HCT116 (cell line): Measurements from ENCODE around the gene PSTPIP2. TPM values are rescaled to one million over a fixed set of nuclear protein-coding genes. Genes with fewer than 3 reads are reported as not detected.

Source experiments
- ATAC-seq: fragments of 200-7000 bp; cut with Tn5 transposase; 2 replicates; pipeline ENCODE4 v1.9.1; 2020; ENCODE audit warnings: mild to moderate bottlenecking, moderate library complexity
- BruUV-seq: library from RNA; stranded (reverse); fragments of 400-500 nt; replicated peaks from 2 replicates; lab custom pipeline; 2021; lab: Mats Ljungman, UMichigan
- CTCF ChIA-PET: fragments of 300-600 bp; sonication (Branson Sonifier 250); formaldehyde crosslinking; loops from one replicate; lab custom pipeline; 2021; ENCODE audit warnings: antibody characterized with exemption; lab: Charles Lee
- POLR2A ChIA-PET: fragments of 300-600, 350-600 bp; sonication (Branson Sonifier 250); formaldehyde crosslinking; loops from one replicate; lab custom pipeline; 2021; ENCODE audit warnings: antibody characterized with exemption; lab: Charles Lee
- RAD21 ChIA-PET, 2 experiments: fragments of 300-600 bp; sonication (Branson Sonifier 250); formaldehyde crosslinking; loops; one replicate each; lab custom pipeline; 2023; ENCODE audit warnings: low total read pairs in 2 of 2; ENCODE audit not compliant: uncharacterized antibody in 2 of 2, unreplicated experiment in 2 of 2, low non-redundant PET in 1 of 2; lab: Charles Lee
- DNase-seq: peaks from one replicate; pipeline ENCODE4 v3.0.0-alpha.2; 2010; ENCODE audit warnings: low read depth, low spot score
- H2AFZ ChIP-seq: fragments of 200-600 bp; shearing (Covaris generic), sonication (generic); 2 replicates; pipeline ENCODE4 v1.6.1; 2017; ENCODE audit warnings: low read depth, mixed run types, mixed read lengths, antibody characterized with exemption, low read length; ENCODE audit not compliant: poor library complexity, severe bottlenecking
- H3K27ac ChIP-seq: 2 replicates; pipeline ENCODE4 v1.5.1; 2012; ENCODE audit warnings: low read depth, low read length
- H3K27me3 ChIP-seq: fragments of 200-600 bp; sonication (generic); 2 replicates; pipeline ENCODE4 v1.6.1; 2016; ENCODE audit warnings: mixed run types, low read length, mixed read lengths; ENCODE audit not compliant: insufficient read depth
- H3K36me3 ChIP-seq, 2 experiments: fragments of 200-500 bp in 1 of 2; fragments of 200-600 bp in 1 of 2; sonication (Bioruptor generic) in 1 of 2; sonication (generic) in 1 of 2; 2 replicates each; pipeline versions ENCODE4 v1.5.1 to v1.6.1; 2014 to 2016; ENCODE audit warnings: low read length in 2 of 2, inconsistent platforms in 1 of 2, mixed read lengths in 1 of 2, mixed run types in 1 of 2; ENCODE audit not compliant: insufficient read depth in 2 of 2, control insufficient read depth in 1 of 2
- H3K4me1 ChIP-seq, 2 experiments: fragments of 200-600 bp in 1 of 2; sonication (generic) in 1 of 2; 2 replicates each; pipeline versions ENCODE4 v1.5.1 to v1.6.1; 2012 to 2017; ENCODE audit warnings: low read length in 2 of 2, inconsistent platforms in 1 of 2, mild to moderate bottlenecking in 1 of 2, mixed read lengths in 1 of 2, mixed run types in 1 of 2, moderate library complexity in 1 of 2; ENCODE audit not compliant: insufficient read depth in 2 of 2, control insufficient read depth in 1 of 2
- H3K4me2 ChIP-seq: fragments of 200-600 bp; sonication (generic); 2 replicates; pipeline ENCODE4 v1.6.1; 2017; ENCODE audit warnings: mixed run types, low read length, mixed read lengths
- H3K4me3 ChIP-seq, 2 experiments: fragments of 200-600 bp in 1 of 2; sonication (generic) in 1 of 2; replicated peaks in 1 of 2; 2 replicates each; pipeline ENCODE4 v1.5.1; 2011 to 2016; ENCODE audit warnings: low read length in 2 of 2, control low read depth in 1 of 2, low read depth in 1 of 2, mild to moderate bottlenecking in 1 of 2, mixed read lengths in 1 of 2, mixed run types in 1 of 2
- H3K79me2 ChIP-seq: fragments of 200-600 bp; sonication (generic); 2 replicates; pipeline ENCODE4 v1.6.1; 2017; ENCODE audit warnings: mild to moderate bottlenecking, mixed run types, low read length, moderate library complexity, mixed read lengths; ENCODE audit not compliant: insufficient read depth
- H3K9ac ChIP-seq: fragments of 200-600 bp; sonication (generic); 2 replicates; pipeline ENCODE4 v1.6.1; 2016; ENCODE audit warnings: low read length, mixed read lengths
- H3K9me2 ChIP-seq: fragments of 200-600 bp; sonication (generic), shearing (Covaris generic); 2 replicates; pipeline ENCODE4 v1.6.1; 2017; ENCODE audit warnings: mixed run types, mild to moderate bottlenecking, moderate library complexity; ENCODE audit not compliant: insufficient read depth
- H3K9me3 ChIP-seq, 2 experiments: fragments of 200-500 bp in 1 of 2; fragments of 200-600 bp in 1 of 2; sonication (Bioruptor generic) in 1 of 2; sonication (generic) in 1 of 2; 2 replicates each; pipeline ENCODE4 v1.6.1; 2014 to 2017; ENCODE audit warnings: low read length in 2 of 2, mixed read lengths in 2 of 2, inconsistent platforms in 1 of 2, low read depth in 1 of 2, mild to moderate bottlenecking in 1 of 2, mixed run types in 1 of 2, moderate library complexity in 1 of 2; ENCODE audit not compliant: control insufficient read depth in 1 of 2, insufficient read depth in 1 of 2
- H4K20me1 ChIP-seq: fragments of 200-600 bp; sonication (generic), shearing (Covaris generic); 2 replicates; pipeline ENCODE4 v1.6.1; 2017; ENCODE audit warnings: mixed run types, mild to moderate bottlenecking, moderate library complexity; ENCODE audit not compliant: insufficient read depth
- CBX3 ChIP-seq: IDR thresholded peaks from 2 replicates; pipeline ENCODE4 v1.6.1; 2012; ENCODE audit warnings: low read depth
- EGR1 ChIP-seq: IDR thresholded peaks from 2 replicates; pipeline ENCODE4 v1.6.1; 2012; ENCODE audit warnings: low read depth
- EZH2phosphoT487 ChIP-seq: fragments of 200-600 bp; IDR thresholded peaks from 2 replicates; pipeline ENCODE4 v1.6.1; 2018; ENCODE audit warnings: antibody characterized with exemption, borderline replicate concordance
- FOSL1 ChIP-seq: IDR thresholded peaks from 2 replicates; pipeline ENCODE4 v1.6.1; 2012; ENCODE audit warnings: low read depth
- POLR2A ChIP-seq: IDR thresholded peaks from 2 replicates; pipeline ENCODE4 v1.7.0; 2011; ENCODE audit warnings: borderline replicate concordance; ENCODE audit not compliant: insufficient read depth, insufficient read length; ENCODE audit errors: extremely low read depth
- SIN3A ChIP-seq: IDR thresholded peaks from 2 replicates; pipeline ENCODE4 v1.6.1; 2012; ENCODE audit warnings: low read depth
- SP1 ChIP-seq: IDR thresholded peaks from 2 replicates; pipeline ENCODE4 v1.6.1; 2012; ENCODE audit warnings: low read depth
- YY1 ChIP-seq: IDR thresholded peaks from 2 replicates; pipeline ENCODE4 v1.6.1; 2011; ENCODE audit warnings: low read length, low read depth, moderate library complexity, mild to moderate bottlenecking; ENCODE audit not compliant: insufficient replicate concordance; ENCODE audit errors: extremely low read depth
- ZNF274 ChIP-seq: fragments of 200-500 bp; sonication (Bioruptor generic); IDR thresholded peaks from 2 replicates; pipeline ENCODE4 v1.6.1; 2014; ENCODE audit warnings: mild to moderate bottlenecking, low read depth, low read length, inconsistent platforms
- intact Hi-C: fragments of 100-400 bp; cut with micrococcal nuclease; formaldehyde crosslinking; loops from 2 replicates; pipeline ENCODE4 v1.10.0; 2022
- total RNA-seq: library from RNA; stranded (reverse); gene quantifications from one replicate; pipeline ENCODE4 v1.2.1, GENCODE V29; 2021; ENCODE audit not compliant: unreplicated experiment
- TF ChIP-seq, protein P1 (sequence below): IDR thresholded peaks from 2 replicates; pipeline ENCODE4 v1.6.1; 2011; ENCODE audit warnings: mild to moderate bottlenecking, low read length, moderate library complexity; ENCODE audit not compliant: insufficient replicate concordance; ENCODE audit errors: extremely low read depth
- TF ChIP-seq, protein P2 (sequence below): IDR thresholded peaks from 2 replicates; pipeline ENCODE4 v1.6.1; 2012
- TF ChIP-seq, protein P3 (sequence below), 3 experiments: fragments of 200-600 bp in 1 of 3; sonication (generic) in 1 of 3; IDR thresholded peaks in 2 of 3; conservative IDR thresholded peaks in 1 of 3; 2 replicates each; pipeline ENCODE4 v1.5.1; 2012 to 2017; ENCODE audit warnings: low read depth in 2 of 3, low read length in 2 of 3, antibody characterized with exemption in 1 of 3, borderline replicate concordance in 1 of 3, control low read depth in 1 of 3, mild to moderate bottlenecking in 1 of 3, mixed read lengths in 1 of 3, mixed run types in 1 of 3, moderate library complexity in 1 of 3; ENCODE audit not compliant: insufficient read depth in 1 of 3

The PSTPIP2 gene
- total RNA-seq, 1 experiment from 2014 or later, result 20.0 TPM

DNA sequence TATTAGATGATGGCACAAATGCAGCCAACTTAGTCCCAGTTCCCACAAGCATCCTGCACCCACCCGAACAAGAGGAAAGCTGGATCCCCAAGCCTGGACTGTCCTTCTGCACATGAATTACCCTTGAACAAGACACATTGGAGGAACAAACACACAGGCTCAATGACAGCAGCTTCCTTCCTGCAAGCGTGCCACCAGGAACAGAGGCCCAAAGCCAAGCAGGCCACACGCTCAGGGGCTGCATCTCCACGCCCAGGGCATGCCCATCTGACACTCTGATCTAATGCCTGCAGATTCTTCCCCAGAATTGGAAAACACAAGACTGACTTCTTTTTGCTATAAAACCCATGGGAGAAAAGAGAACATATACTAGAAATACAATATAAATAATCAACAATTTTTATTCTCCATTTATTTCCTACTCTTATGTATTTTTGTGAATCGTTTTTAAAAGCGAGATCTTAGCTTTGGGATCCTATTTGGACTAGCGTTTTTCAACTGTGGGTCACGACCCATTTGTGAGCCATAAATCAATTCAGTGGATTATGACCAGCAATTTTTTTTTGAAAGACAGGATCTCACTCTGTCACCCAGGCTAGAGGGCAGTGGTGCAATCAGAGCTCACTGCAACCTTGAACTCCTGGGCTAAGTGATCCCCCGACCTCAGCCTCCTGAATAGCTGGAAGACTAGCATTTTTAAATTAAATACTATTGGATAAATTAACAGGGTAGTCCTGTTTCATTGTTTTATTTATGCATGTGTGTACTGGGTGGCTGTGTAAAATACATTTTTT is 34.4 kb downstream of the PSTPIP2 start:
- CTCF ChIA-PET, result no interaction called here
- Histone ChIP-seq H4K20me1 (0 out of 2 replicates have a peak, but pooled peaks cover 3% of the 10 kb centered on the region), H3K27me3 (no peaks in the 10 kb centered on the region), H3K4me2 (no peak overlapping the region), H3K9me2 (no peaks in the 10 kb centered on the region), H3K4me3 (no peak overlapping the region), H3K27ac (no peak overlapping the region), H3K36me3 (no peaks in the 10 kb centered on the region), H3K4me1 (peaks cover 0 to 8% of the 10 kb centered on the region in 2 experiments; a peak in 3 of 4 replicates), H3K79me2 (no peaks in the 10 kb centered on the region), H3K9ac (no peak overlapping the region), H2AFZ (no peak overlapping the region), H3K9me3 (no peaks in the 10 kb centered on the region)
- no peak for ATAC-seq
- POLR2A ChIA-PET, result no interaction called here
- intact Hi-C loops, result no loop called here
- no TSS peak for BruUV-seq
- DNase-seq, result no peak
- RAD21 ChIA-PET, result no interaction called here
- TF ChIP-seq EZH2phosphoT487 (no peak), POLR2A (no peak)

DNA sequence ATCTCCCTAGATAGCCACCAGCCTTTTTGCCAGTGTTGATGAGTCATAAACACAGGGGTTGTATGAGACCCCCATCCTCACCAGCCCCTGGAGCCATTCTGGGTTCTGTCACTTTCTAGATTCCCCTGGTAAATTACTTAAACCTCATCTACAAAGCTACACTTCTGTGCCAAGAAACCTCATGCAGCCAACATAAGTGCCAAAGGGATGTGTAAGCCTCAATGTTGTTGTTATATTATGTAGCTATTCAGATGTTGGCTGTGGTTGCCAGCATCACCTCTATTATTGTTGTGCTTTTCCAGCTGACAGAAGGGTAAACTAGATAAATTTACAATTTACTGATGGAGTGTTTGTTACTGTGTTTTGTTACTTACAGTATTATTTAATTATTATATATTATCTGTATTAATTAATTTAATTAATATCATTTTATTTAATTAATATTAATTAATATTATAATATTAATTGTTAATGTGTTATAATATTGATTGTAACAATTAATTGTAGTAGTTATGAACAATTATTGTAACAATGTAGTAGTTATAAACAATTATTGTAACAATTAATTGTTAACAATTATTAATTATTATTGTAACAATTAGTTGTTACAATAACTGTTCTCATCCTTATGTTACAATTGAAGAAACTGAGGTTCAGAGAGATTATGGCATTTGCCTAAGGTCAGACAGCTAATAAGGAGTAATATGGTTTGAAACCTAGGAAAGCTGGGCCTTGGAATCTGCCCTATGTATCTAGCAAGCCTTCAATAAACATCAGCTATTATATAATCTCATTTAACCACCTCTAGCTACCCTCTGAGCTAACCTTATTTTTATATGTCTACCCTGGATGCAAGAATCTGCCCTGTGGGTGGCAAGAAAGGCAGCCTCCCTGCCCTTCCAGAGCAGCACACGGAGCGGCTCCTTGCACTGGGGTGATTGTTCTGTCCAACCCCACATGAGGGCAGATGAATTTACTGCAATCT is 36.1 kb downstream of the PSTPIP2 start:
- Histone ChIP-seq H3K79me2 (no peaks in the 10 kb centered on the region), H3K4me3 (no peak overlapping the region), H3K9ac (no peak overlapping the region), H3K4me2 (no peak overlapping the region), H3K36me3 (no peaks in the 10 kb centered on the region), H3K9me2 (no peaks in the 10 kb centered on the region), H3K27me3 (no peaks in the 10 kb centered on the region), H2AFZ (no peak overlapping the region), H3K9me3 (no peaks in the 10 kb centered on the region), H3K4me1 (no peaks in the 10 kb centered on the region), H3K27ac (no peak overlapping the region), H4K20me1 (no peaks in the 10 kb centered on the region)
- POLR2A ChIA-PET, result no interaction called here
- intact Hi-C loops, result no loop called here
- TF ChIP-seq, protein P1, sequence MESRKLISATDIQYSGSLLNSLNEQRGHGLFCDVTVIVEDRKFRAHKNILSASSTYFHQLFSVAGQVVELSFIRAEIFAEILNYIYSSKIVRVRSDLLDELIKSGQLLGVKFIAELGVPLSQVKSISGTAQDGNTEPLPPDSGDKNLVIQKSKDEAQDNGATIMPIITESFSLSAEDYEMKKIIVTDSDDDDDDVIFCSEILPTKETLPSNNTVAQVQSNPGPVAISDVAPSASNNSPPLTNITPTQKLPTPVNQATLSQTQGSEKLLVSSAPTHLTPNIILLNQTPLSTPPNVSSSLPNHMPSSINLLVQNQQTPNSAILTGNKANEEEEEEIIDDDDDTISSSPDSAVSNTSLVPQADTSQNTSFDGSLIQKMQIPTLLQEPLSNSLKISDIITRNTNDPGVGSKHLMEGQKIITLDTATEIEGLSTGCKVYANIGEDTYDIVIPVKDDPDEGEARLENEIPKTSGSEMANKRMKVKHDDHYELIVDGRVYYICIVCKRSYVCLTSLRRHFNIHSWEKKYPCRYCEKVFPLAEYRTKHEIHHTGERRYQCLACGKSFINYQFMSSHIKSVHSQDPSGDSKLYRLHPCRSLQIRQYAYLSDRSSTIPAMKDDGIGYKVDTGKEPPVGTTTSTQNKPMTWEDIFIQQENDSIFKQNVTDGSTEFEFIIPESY, result no peak
- no peak for TF ChIP-seq YY1
- TF ChIP-seq FOSL1, result no peak
- TF ChIP-seq POLR2A, result no peak
- TF ChIP-seq, protein P2, sequence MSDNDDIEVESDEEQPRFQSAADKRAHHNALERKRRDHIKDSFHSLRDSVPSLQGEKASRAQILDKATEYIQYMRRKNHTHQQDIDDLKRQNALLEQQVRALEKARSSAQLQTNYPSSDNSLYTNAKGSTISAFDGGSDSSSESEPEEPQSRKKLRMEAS, result no peak
- no peak for TF ChIP-seq SP1
- TF ChIP-seq ZNF274, result no peak
- TF ChIP-seq CBX3, result no peak
- TF ChIP-seq SIN3A, result no peak
- no peak for TF ChIP-seq EZH2phosphoT487
- no peak for TF ChIP-seq EGR1
- TF ChIP-seq, protein P3, sequence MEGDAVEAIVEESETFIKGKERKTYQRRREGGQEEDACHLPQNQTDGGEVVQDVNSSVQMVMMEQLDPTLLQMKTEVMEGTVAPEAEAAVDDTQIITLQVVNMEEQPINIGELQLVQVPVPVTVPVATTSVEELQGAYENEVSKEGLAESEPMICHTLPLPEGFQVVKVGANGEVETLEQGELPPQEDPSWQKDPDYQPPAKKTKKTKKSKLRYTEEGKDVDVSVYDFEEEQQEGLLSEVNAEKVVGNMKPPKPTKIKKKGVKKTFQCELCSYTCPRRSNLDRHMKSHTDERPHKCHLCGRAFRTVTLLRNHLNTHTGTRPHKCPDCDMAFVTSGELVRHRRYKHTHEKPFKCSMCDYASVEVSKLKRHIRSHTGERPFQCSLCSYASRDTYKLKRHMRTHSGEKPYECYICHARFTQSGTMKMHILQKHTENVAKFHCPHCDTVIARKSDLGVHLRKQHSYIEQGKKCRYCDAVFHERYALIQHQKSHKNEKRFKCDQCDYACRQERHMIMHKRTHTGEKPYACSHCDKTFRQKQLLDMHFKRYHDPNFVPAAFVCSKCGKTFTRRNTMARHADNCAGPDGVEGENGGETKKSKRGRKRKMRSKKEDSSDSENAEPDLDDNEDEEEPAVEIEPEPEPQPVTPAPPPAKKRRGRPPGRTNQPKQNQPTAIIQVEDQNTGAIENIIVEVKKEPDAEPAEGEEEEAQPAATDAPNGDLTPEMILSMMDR (IDR thresholded peaks at IDR 0.05 in 2 of 3, conservative IDR thresholded peaks at IDR 0.05 in 1 of 3; ENCODE audit: borderline replicate concordance in 1 of 3, insufficient read depth in 1 of 3, low read depth in 2 of 3, low read length in 2 of 3), result no peak
- no peak for ATAC-seq
- RAD21 ChIA-PET, result no interaction called here
- BruUV-seq, result no TSS peak
- DNase-seq, result no peak
- CTCF ChIA-PET, result no interaction called here
